Activated CD8-positive, alpha-beta T cell treated with anti-CD3 and anti-CD28 coated beads for 36 hours (primary cell): ENCODE results near the gene ARMH4. TPM values are rescaled to one million over a fixed set of nuclear protein-coding genes. Genes with fewer than 3 reads are reported as not detected.

ENCODE experiments used
- ATAC-seq: fragments of 200-7000 bp; cut with Tn5 transposase; one replicate; pipeline ENCODE4 v1.10.0; 2021; ENCODE audit warnings: mild to moderate bottlenecking, moderate library complexity
- CTCF ChIA-PET: fragments of 350-600 bp; sonication (Branson Sonifier 250); formaldehyde crosslinking; loops from one replicate; lab custom pipeline; 2021; ENCODE audit warnings: antibody characterized with exemption; lab: Charles Lee
- POLR2A ChIA-PET: fragments of 350-600 bp; sonication (Branson Sonifier 250); formaldehyde crosslinking; loops from one replicate; lab custom pipeline; 2021; ENCODE audit warnings: antibody characterized with exemption; lab: Charles Lee
- DNase-seq: peaks from one replicate; pipeline ENCODE4 v3.0.0-alpha.2; 2020
- H3K27ac Mint-ChIP-seq: one replicate; pipeline ENCODE4 v1.8.0; 2021; ENCODE audit warnings: mild to moderate bottlenecking, mixed read lengths
- H3K27me3 Mint-ChIP-seq: one replicate; pipeline ENCODE4 v1.8.0; 2021; ENCODE audit warnings: mixed read lengths
- H3K36me3 Mint-ChIP-seq: one replicate; pipeline ENCODE4 v1.8.0; 2021; ENCODE audit warnings: low read depth, mixed read lengths
- H3K4me1 Mint-ChIP-seq: one replicate; pipeline ENCODE4 v1.8.0; 2021; ENCODE audit warnings: low read depth, mixed read lengths
- H3K4me3 Mint-ChIP-seq: one replicate; pipeline ENCODE4 v1.8.0; 2021; ENCODE audit warnings: mild to moderate bottlenecking, moderate library complexity, mixed read lengths
- H3K9me3 Mint-ChIP-seq: one replicate; pipeline ENCODE4 v1.8.0; 2021; ENCODE audit warnings: mixed read lengths
- CTCF ChIP-seq: fragments of 200-600 bp; IDR thresholded peaks from one replicate; pipeline ENCODE4 v1.8.0; 2022; ENCODE audit warnings: antibody characterized with exemption, mild to moderate bottlenecking
- intact Hi-C: fragments of 100-400 bp; cut with micrococcal nuclease; formaldehyde crosslinking; loops from one replicate; pipeline ENCODE4 v1.10.0; 2022
- total RNA-seq, 2 experiments: library from RNA; stranded (reverse); gene quantifications; one replicate each; pipeline ENCODE4 v1.2.3, GENCODE V29; 2021

ARMH4 gene
- total RNA-seq, 2 experiments from 2014 or later, result not detected

- no peaks in the 10 kb centered on the region for H3K9me3 Mint-ChIP-seq
- DNase-seq, result no peak
- H3K4me1 Mint-ChIP-seq, result peaks cover 2% of the 10 kb centered on the region
- H3K27ac Mint-ChIP-seq, result no peak overlapping the region
- no peak for ATAC-seq
- peaks cover 1% of the 10 kb centered on the region for H3K27me3 Mint-ChIP-seq
- TF ChIP-seq CTCF, result no peak
- ChIA-PET POLR2A (no interaction called here), CTCF (no interaction called here)
- no peaks in the 10 kb centered on the region for H3K36me3 Mint-ChIP-seq
- intact Hi-C loops, result no loop called here
- no peak overlapping the region for H3K4me3 Mint-ChIP-seq
These were observed 13.1 kb downstream of the ARMH4 start for GRCh38 chr14:58138714-58139482.

- no peak overlapping the region for H3K27ac Mint-ChIP-seq
- no peak for DNase-seq
- H3K36me3 Mint-ChIP-seq, result no peaks in the 10 kb centered on the region
- H3K27me3 Mint-ChIP-seq, result peaks cover 1% of the 10 kb centered on the region
- peaks cover 2% of the 10 kb centered on the region for H3K4me1 Mint-ChIP-seq
- no peak for ATAC-seq
- no peak overlapping the region for H3K4me3 Mint-ChIP-seq
- intact Hi-C loops, result no loop called here
- H3K9me3 Mint-ChIP-seq, result no peaks in the 10 kb centered on the region
- CTCF ChIA-PET, result no interaction called here
- POLR2A ChIA-PET, result no interaction called here
- no peak for TF ChIP-seq CTCF
These were observed 13.8 kb downstream of the ARMH4 start for GRCh38 chr14:58138031-58138713.

GRCh38 chr14:58133739-58134138 is 18.3 kb downstream of the ARMH4 start:
- Mint-ChIP-seq H3K9me3 (no peaks in the 10 kb centered on the region), H3K27ac (no peak overlapping the region), H3K27me3 (no peaks in the 10 kb centered on the region), H3K36me3 (no peaks in the 10 kb centered on the region), H3K4me1 (peaks cover 2% of the 10 kb centered on the region), H3K4me3 (no peak overlapping the region)
- CTCF ChIA-PET, result interaction anchor here (1.0 to 2.3 kb wide), 2 partner anchors 13 to 26 kb away, joined by 4 to 6 read pairs; no protein-coding TSS in a partner anchor
- no peak for TF ChIP-seq CTCF
- ATAC-seq, result no peak
- POLR2A ChIA-PET, result no interaction called here
- DNase-seq, result no peak
- intact Hi-C loops, result no loop called here

- Mint-ChIP-seq H3K27ac (no peak overlapping the region), H3K9me3 (peaks cover under 1% of the 10 kb centered on the region), H3K4me1 (no peaks in the 10 kb centered on the region), H3K36me3 (no peaks in the 10 kb centered on the region), H3K27me3 (peaks cover under 1% of the 10 kb centered on the region), H3K4me3 (no peak overlapping the region)
- TF ChIP-seq CTCF, result no peak
- no peak for ATAC-seq
- POLR2A ChIA-PET, result interaction anchor here (0.5 kb wide), 1 partner anchor 55 kb away, joined by 3 read pairs; no protein-coding TSS in a partner anchor
- CTCF ChIA-PET, result interaction anchor here (1.1 kb wide), 1 partner anchor 34 kb away, joined by 4 read pairs; no protein-coding TSS in a partner anchor
- no peak for DNase-seq
- intact Hi-C loops, result no loop called here
These were observed 20.6 kb downstream of the ARMH4 start for GRCh38 chr14:58131386-58131785.
